HG02759 (cell line): ENCODE results near the gene HMGA1.

Experiments
- ATAC-seq: cut with Tn5 transposase; IDR thresholded peaks from one replicate; pipeline ENCODE4 v1.9.1; 2021; ENCODE audit warnings: mild to moderate bottlenecking, moderate library complexity; ENCODE audit not compliant: unreplicated experiment

HMGA1 gene

GRCh38 chr6:34285448-34286164, 48.9 kb downstream of the HMGA1 start:
- no peak for ATAC-seq

- ATAC-seq, result no peak
Observed at GRCh38 chr6:34288581-34288980, 51.9 kb downstream of the HMGA1 start.

GRCh38 chr6:34289137-34289536, 52.5 kb downstream of the HMGA1 start:
- ATAC-seq, result no peak

DNA sequence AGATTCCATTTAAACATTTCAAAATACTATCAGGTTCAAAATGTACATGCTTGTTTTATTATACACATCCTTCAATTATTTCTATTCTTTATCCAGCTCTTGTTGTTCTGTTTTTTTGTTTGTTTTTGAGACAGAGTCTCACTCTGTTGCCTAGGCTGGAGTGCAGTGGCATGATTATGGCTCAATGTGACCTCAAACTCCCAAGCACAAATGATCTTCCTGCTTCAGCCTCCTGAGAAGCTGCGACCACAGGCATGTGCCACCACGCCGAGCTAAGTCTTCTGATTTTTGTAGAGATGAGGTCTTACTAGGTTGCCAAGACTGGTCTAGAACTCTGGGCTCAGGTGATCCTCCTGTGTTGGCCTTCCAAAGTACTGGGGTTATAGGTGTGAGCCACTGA, 56.3 kb downstream of the HMGA1 start:
- ATAC-seq, result no peak

- peak; percentile 90 for ATAC-seq
Observed at GRCh38 chr6:34295721-34296120, 59.0 kb downstream of the HMGA1 start.
